ENCODE results near the gene BBIP1. TPM values are rescaled to one million over a fixed set of nuclear protein-coding genes. Genes with fewer than 3 reads are reported as not detected.
A peak's percentile ranks its signal among the peaks of the same experiment; 100 is the strongest.
"Not testable (repeated sequence)": the region's sequence is repeated elsewhere in the genome, so short reads cannot be mapped to it uniquely, and the experiment has no call there.

Gene BBIP1
- polyA plus RNA-seq, 3 donors = 5.8 to 36.7 (median 18.0) TPM

GRCh38 chr10:110867807-110868465, 51.0 kb downstream of the BBIP1 start:
- 47 to 69% (median 56%) methylated on average over 4 of the region's 4 CpGs for WGBS, 3 donors
- H3K27ac ChIP-seq (ENCODE audit: low read depth, low read length) = no peak overlapping the region

GRCh38 chr10:110867011-110867806, 51.8 kb downstream of the BBIP1 start:
- 80 to 81% (median 80%) methylated on average over 8 of the region's 8 CpGs for WGBS, 3 donors

GRCh38 chr10:110865809-110866482, 53.0 kb downstream of the BBIP1 start:
- WGBS, 3 donors = 31 to 63% (median 44%) methylated on average over 4 of the region's 4 CpGs

More at GRCh38 chr10:110867011-110867806, 51.8 kb downstream of the BBIP1 start:
- H3K27ac ChIP-seq (ENCODE audit: low read depth, low read length) = not testable (repeated sequence)

GRCh38 chr10:110865186-110865808, 53.7 kb downstream of the BBIP1 start:
- 29 to 31% (median 29%) methylated on average over 6 of the region's 6 CpGs for WGBS, 3 donors
- H3K27ac ChIP-seq (ENCODE audit: low read depth, low read length) = no peak overlapping the region

More at GRCh38 chr10:110865809-110866482, 53.0 kb downstream of the BBIP1 start:
- peak overlapping the region; percentile 26 for H3K27ac ChIP-seq (ENCODE audit: low read depth, low read length)

GRCh38 chr10:110864662-110865140, 54.3 kb downstream of the BBIP1 start:
- no peak overlapping the region for H3K27ac ChIP-seq (ENCODE audit: low read depth, low read length)
- WGBS, 3 donors = 31 to 57% (median 35%) methylated on average over 6 of the region's 6 CpGs

GRCh38 chr10:110863956-110864355, 55.0 kb downstream of the BBIP1 start:
- 84 to 90% (median 88%) methylated on average over 2 of the region's 2 CpGs for WGBS, 3 donors
- H3K27ac ChIP-seq (ENCODE audit: low read depth, low read length) = no peak overlapping the region

GRCh38 chr10:110863361-110863760, 55.6 kb downstream of the BBIP1 start:
- no peak overlapping the region for H3K27ac ChIP-seq (ENCODE audit: low read depth, low read length)

- 59 to 78% (median 75%) methylated on average over 6 of the region's 6 CpGs for WGBS, 3 donors
- no peak overlapping the region for H3K27ac ChIP-seq (ENCODE audit: low read depth, low read length)
Measured at GRCh38 chr10:110862961-110863360, 56.0 kb downstream of the BBIP1 start.

- H3K27ac ChIP-seq (ENCODE audit: low read depth, low read length) = no peak overlapping the region
- 48 to 71% (median 53%) methylated on average over 6 of the region's 6 CpGs for WGBS, 3 donors
Measured at GRCh38 chr10:110861930-110862649, 56.9 kb downstream of the BBIP1 start.

- 96 to 99% (median 99%) methylated on average over 2 of the region's 2 CpGs for WGBS, 3 donors
- no peak overlapping the region for H3K27ac ChIP-seq (ENCODE audit: low read depth, low read length)
Measured at GRCh38 chr10:110861476-110861875, 57.5 kb downstream of the BBIP1 start.

GRCh38 chr10:110860576-110861241, 58.3 kb downstream of the BBIP1 start:
- no peak overlapping the region for H3K27ac ChIP-seq (ENCODE audit: low read depth, low read length)
- 53 to 76% (median 67%) methylated on average over 7 of the region's 7 CpGs for WGBS, 3 donors

- H3K27ac ChIP-seq (ENCODE audit: low read depth, low read length) = no peak overlapping the region
- WGBS, 3 donors = 0 to 12% (median 7%) methylated on average over 1 of the region's 1 CpG
Measured at GRCh38 chr10:110859973-110860376, 59.0 kb downstream of the BBIP1 start.

- 41 to 58% (median 50%) methylated on average over 6 of the region's 6 CpGs for WGBS, 3 donors
- peak overlapping the region; percentile 5 for H3K27ac ChIP-seq (ENCODE audit: low read depth, low read length)
Measured at GRCh38 chr10:110859206-110859972, 59.6 kb downstream of the BBIP1 start.

GRCh38 chr10:110858297-110858934, 60.6 kb downstream of the BBIP1 start:
- H3K27ac ChIP-seq (ENCODE audit: low read depth, low read length) = no peak overlapping the region
- 31 to 62% (median 60%) methylated on average over 1 of the region's 1 CpG for WGBS, 3 donors

- H3K27ac ChIP-seq (ENCODE audit: low read depth, low read length) = no peak overlapping the region
- 19 to 50% (median 41%) methylated on average over 12 of the region's 12 CpGs for WGBS, 3 donors
Measured at GRCh38 chr10:110857265-110858171, 61.5 kb downstream of the BBIP1 start.

Data from adipose tissue (tissue), 3 donors.